Activated B cell treated with CpG ODN at 0.5 μM for 24 hours (primary cell): ENCODE data around the gene ZC3H12A. TPM values are rescaled to one million over a fixed set of nuclear protein-coding genes. Genes with fewer than 3 reads are reported as not detected.

ENCODE experiments used
- ATAC-seq: fragments of 200-7000 bp; cut with Tn5 transposase; one replicate; pipeline ENCODE4 v1.10.0; 2021; ENCODE audit warnings: low read depth, mild to moderate bottlenecking, moderate library complexity
- CTCF ChIA-PET: fragments of 350-600 bp; sonication (Branson Sonifier 250); formaldehyde crosslinking; loops from one replicate; lab custom pipeline; 2021; ENCODE audit warnings: antibody characterized with exemption; lab: Charles Lee
- POLR2A ChIA-PET: fragments of 350-600 bp; sonication (Branson Sonifier 250); formaldehyde crosslinking; loops from one replicate; lab custom pipeline; 2021; ENCODE audit warnings: antibody characterized with exemption; lab: Charles Lee
- DNase-seq: peaks from one replicate; pipeline ENCODE4 v3.0.0; 2022
- H3K27ac Mint-ChIP-seq: one replicate; pipeline ENCODE4 v1.8.0; 2020; ENCODE audit warnings: mixed read lengths
- H3K27me3 Mint-ChIP-seq: one replicate; pipeline ENCODE4 v1.8.0; 2021; ENCODE audit warnings: mixed read lengths
- H3K36me3 Mint-ChIP-seq: one replicate; pipeline ENCODE4 v1.8.0; 2021; ENCODE audit warnings: low read depth, mixed read lengths
- H3K4me1 Mint-ChIP-seq: one replicate; pipeline ENCODE4 v1.8.0; 2021; ENCODE audit warnings: mixed read lengths
- H3K4me3 Mint-ChIP-seq: one replicate; pipeline ENCODE4 v1.8.0; 2020; ENCODE audit warnings: mild to moderate bottlenecking, mixed read lengths
- H3K9me3 Mint-ChIP-seq: one replicate; pipeline ENCODE4 v1.8.0; 2020; ENCODE audit warnings: mixed read lengths
- intact Hi-C: fragments of 100-400 bp; cut with micrococcal nuclease; formaldehyde crosslinking; loops from one replicate; pipeline ENCODE4 v1.15.1; 2024
- total RNA-seq: library from RNA; stranded (reverse); gene quantifications from 2 replicates; pipeline ENCODE4 v1.2.3, GENCODE V29; 2022
- TF ChIP-seq, protein P1 (sequence below): fragments of 200-600 bp; IDR thresholded peaks from one replicate; pipeline ENCODE4 v1.8.0; 2022; ENCODE audit warnings: antibody characterized with exemption, mild to moderate bottlenecking

Gene ZC3H12A
- total RNA-seq, 1 donor from 2014 or later: 145 TPM

DNA sequence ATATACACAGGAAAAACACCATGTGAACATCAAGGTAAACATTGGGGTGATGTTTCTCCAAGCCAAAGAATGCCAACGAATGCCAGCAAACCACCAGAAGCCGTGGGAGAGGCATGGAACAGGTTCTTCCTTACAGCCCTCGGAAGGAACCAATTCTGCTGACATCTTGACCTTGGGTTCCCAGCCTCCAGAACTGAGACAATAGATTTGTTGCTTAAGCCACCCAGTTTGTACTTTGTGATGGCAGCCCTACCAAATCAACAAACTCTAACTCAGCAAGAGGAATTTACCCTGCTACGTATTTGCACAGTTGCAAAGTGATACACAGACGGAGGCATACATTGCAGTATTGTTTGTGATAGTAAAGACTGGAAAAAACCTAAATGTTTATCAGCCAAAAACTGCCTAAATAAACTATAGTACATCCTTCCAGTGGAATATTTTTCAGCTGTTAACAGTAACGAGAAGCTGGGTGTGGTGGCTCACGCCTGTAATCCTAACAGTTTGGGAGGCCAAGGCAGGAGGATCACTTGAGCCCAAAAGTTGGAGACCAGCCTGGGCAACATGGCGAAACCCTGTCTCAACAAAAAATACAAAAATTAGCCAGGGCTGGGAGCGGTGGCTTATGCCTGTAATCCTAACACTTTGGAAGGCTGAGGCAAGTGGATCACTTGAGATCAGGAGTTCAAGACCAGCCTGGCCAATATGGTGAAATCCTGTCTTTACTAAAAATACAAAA lies 12.5 kb upstream of the ZC3H12A start:
- intact Hi-C loops: no loop called here
- Mint-ChIP-seq H3K27me3 (no peaks in the 10 kb centered on the region), H3K27ac (no peak overlapping the region), H3K4me1 (no peaks in the 10 kb centered on the region), H3K4me3 (no peak overlapping the region), H3K36me3 (no peaks in the 10 kb centered on the region), H3K9me3 (no peaks in the 10 kb centered on the region)
- ChIA-PET CTCF (interaction anchor here (1.0 to 3.3 kb wide), 2 partner anchors 8 to 25 kb away, joined by 3 to 27 read pairs; no protein-coding TSS in a partner anchor), POLR2A (interaction anchor here (1.2 kb wide), 1 partner anchor 15 kb away, joined by 3 read pairs; no protein-coding TSS in a partner anchor)
- DNase-seq (no peak), ATAC-seq (no peak)
- TF ChIP-seq, protein P1, sequence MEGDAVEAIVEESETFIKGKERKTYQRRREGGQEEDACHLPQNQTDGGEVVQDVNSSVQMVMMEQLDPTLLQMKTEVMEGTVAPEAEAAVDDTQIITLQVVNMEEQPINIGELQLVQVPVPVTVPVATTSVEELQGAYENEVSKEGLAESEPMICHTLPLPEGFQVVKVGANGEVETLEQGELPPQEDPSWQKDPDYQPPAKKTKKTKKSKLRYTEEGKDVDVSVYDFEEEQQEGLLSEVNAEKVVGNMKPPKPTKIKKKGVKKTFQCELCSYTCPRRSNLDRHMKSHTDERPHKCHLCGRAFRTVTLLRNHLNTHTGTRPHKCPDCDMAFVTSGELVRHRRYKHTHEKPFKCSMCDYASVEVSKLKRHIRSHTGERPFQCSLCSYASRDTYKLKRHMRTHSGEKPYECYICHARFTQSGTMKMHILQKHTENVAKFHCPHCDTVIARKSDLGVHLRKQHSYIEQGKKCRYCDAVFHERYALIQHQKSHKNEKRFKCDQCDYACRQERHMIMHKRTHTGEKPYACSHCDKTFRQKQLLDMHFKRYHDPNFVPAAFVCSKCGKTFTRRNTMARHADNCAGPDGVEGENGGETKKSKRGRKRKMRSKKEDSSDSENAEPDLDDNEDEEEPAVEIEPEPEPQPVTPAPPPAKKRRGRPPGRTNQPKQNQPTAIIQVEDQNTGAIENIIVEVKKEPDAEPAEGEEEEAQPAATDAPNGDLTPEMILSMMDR: no peak

DNA sequence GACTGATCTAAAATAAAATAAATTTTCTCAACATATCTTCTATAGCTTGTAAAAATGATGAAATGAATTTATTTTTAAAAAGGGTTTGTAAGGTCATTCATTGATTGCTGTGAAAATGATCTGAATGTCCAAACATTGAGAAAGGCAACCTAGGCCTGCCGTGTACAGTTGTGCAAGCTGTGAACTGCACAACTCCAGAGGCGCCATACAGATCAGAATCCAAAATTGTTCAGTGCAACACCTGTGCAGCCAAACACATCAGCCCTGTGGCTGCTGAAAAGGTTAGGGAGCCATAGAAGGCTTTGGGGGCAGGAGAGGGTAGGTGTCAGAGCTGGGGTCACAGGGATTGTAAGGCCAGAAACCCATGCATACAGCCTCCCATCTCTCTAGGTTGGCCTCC lies 9.9 kb upstream of the ZC3H12A start:
- ChIA-PET CTCF (interaction anchor here (2.1 to 3.3 kb wide), 2 partner anchors 10 to 22 kb away, joined by 5 to 27 read pairs; no protein-coding TSS in a partner anchor), POLR2A (interaction anchor here (1.0 kb wide), 1 partner anchor 10 kb away, joined by 3 read pairs; the partner anchor contains the start of gene ZC3H12A)
- Mint-ChIP-seq H3K4me3 (no peak overlapping the region), H3K27me3 (no peaks in the 10 kb centered on the region), H3K36me3 (no peaks in the 10 kb centered on the region), H3K27ac (no peak overlapping the region), H3K4me1 (no peaks in the 10 kb centered on the region), H3K9me3 (no peaks in the 10 kb centered on the region)
- ATAC-seq (no peak), DNase-seq (no peak)
- intact Hi-C loops: no loop called here
- TF ChIP-seq, protein P1: no peak

- TF ChIP-seq, protein P1: no peak
- POLR2A ChIA-PET: interaction anchor here (1.3 to 2.2 kb wide), 2 partner anchors 11 to 21 kb away, joined by 5 to 20 read pairs; no protein-coding TSS in a partner anchor
- Mint-ChIP-seq H3K4me3 (no peak overlapping the region), H3K4me1 (no peaks in the 10 kb centered on the region), H3K36me3 (no peaks in the 10 kb centered on the region), H3K9me3 (no peaks in the 10 kb centered on the region), H3K27me3 (peaks cover 2% of the 10 kb centered on the region), H3K27ac (no peak overlapping the region)
- no peak for DNase-seq
- CTCF ChIA-PET: interaction anchor here (1.4 to 1.5 kb wide), 2 partner anchors 11 to 21 kb away, joined by 13 to 18 read pairs; no protein-coding TSS in a partner anchor
- intact Hi-C loops: no loop called here
- ATAC-seq: no peak
Observed at GRCh38 chr1:37465593-37466517, 8.5 kb upstream of the ZC3H12A start.

- H3K27ac Mint-ChIP-seq: no peak overlapping the region
- DNase-seq (no peak), ATAC-seq (no peak)
- intact Hi-C loops: no loop called here
- TF ChIP-seq, protein P1: no peak
- H3K4me3 Mint-ChIP-seq: no peak overlapping the region
- no peaks in the 10 kb centered on the region for H3K9me3 Mint-ChIP-seq
- H3K36me3 Mint-ChIP-seq: no peaks in the 10 kb centered on the region
- H3K4me1 Mint-ChIP-seq: peaks cover 5% of the 10 kb centered on the region
- H3K27me3 Mint-ChIP-seq: peaks cover 6% of the 10 kb centered on the region
- ChIA-PET CTCF (interaction anchor here (1.2 to 1.9 kb wide), 2 partner anchors 13 to 19 kb away, joined by 4 to 9 read pairs; no protein-coding TSS in a partner anchor), POLR2A (interaction anchor here (2.0 kb wide), 1 partner anchor 9 kb away, joined by 9 read pairs; no protein-coding TSS in a partner anchor)
Observed at GRCh38 chr1:37468037-37468436, 6.3 kb upstream of the ZC3H12A start.
